ENCODE measurements around the gene KIAA0513.

DNA sequence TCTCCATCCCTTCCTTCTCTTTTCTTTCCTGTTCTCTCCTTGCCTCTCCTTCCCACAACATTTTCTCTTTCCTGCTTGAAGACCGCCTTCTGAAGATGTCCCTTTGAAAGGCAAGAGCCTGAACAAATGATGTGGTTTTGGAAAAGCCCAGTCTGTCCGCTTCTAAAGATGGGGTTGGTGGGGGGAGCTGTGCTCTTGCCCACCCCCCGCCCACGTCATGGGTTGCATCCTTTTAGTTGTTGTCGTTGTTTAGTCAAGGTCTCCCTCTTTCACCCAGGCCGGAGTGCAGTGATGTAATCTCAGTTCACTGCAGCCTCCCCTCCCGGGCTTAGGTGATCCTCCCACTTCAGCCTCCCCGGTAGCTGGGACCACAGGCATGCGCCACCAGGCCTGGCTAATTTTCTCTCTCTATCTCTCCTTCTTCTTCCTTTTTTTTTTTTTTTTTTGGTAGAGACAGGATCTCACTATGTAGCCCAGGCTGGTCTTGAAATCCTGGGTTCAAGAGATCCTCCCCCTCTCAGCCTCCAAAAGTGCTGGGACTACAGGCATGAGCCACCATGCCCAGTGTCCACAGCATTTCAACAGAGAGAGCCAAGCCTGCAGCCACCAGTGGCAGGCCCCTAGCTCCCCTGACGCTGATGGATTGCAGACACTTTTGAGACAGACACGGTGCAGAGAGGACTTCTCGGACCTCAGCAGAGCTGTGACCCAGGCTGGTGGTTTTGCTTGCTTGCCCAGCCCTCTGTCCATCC is 110.7 kb downstream of the KIAA0513 start:
- TF ChIP-seq, protein P1, sequence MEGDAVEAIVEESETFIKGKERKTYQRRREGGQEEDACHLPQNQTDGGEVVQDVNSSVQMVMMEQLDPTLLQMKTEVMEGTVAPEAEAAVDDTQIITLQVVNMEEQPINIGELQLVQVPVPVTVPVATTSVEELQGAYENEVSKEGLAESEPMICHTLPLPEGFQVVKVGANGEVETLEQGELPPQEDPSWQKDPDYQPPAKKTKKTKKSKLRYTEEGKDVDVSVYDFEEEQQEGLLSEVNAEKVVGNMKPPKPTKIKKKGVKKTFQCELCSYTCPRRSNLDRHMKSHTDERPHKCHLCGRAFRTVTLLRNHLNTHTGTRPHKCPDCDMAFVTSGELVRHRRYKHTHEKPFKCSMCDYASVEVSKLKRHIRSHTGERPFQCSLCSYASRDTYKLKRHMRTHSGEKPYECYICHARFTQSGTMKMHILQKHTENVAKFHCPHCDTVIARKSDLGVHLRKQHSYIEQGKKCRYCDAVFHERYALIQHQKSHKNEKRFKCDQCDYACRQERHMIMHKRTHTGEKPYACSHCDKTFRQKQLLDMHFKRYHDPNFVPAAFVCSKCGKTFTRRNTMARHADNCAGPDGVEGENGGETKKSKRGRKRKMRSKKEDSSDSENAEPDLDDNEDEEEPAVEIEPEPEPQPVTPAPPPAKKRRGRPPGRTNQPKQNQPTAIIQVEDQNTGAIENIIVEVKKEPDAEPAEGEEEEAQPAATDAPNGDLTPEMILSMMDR (IDR thresholded peaks at IDR 0.05) = no peak
- TF ChIP-seq POLR2A (IDR thresholded peaks at IDR 0.05) (no peak), EP300 (IDR thresholded peaks at IDR 0.05) (no peak)
